NCI-H2081 treated with DMSO at 0.1 percent for 48 hours (cell line): ENCODE measurements around the gene CFAP100.

Source experiments
- DNase-seq: peaks from one replicate; lab custom pipeline; 2025; lab: John Stamatoyannopoulos, UW

Gene CFAP100

GRCh38 chr3:126402178-126402577 lies 7.5 kb downstream of the CFAP100 start:
- DNase-seq, result no peak

- no peak for DNase-seq
These were observed 8.1 kb downstream of the CFAP100 start for GRCh38 chr3:126402666-126403302.

DNA sequence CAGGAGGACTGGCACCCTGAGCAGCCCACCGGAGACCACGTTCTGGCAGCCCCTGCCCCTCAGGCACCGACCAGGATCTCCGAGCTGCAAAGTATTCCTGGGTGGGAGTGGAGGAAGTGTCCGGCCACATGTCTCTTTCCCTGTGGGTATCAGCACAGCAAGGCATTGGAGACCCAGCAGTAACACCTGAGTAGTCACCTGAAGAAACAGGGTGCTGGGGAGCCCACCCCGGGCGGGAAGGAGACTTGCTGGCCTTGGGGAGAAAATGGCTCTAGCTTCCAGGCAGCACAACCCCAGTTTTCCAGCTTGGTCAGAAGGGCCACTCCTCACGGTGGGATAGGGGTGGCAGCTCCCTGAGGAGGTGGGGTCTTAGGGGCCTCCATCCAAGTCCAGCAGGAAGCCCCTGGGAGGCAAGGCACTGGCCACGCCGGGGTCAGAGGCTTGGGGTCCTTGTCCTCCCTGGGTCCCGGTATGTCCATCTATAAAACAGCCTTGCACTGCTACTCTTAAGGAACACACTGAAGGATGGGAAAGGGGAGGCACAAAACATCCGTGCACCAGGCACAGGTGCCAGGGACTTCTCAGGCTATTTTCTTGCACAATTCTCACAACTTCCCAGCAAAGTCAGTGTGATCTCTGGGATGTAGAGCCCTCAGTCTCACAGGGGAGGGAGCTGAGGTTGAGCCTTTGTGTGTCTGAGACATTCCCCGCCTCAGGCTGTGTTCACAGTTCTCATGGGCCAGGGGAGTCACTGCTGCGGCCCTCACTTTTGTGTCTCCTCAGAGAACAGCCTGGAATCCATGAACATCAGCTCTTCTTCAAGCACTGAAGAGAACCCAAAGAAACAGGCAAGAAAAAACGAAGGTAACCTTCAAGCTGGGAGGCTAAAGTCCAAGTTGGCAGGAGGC lies 11.9 kb downstream of the CFAP100 start:
- no peak for DNase-seq

GRCh38 chr3:126407412-126408044 lies 12.8 kb downstream of the CFAP100 start:
- no peak for DNase-seq

- DNase-seq, result no peak
These were observed 13.4 kb downstream of the CFAP100 start for GRCh38 chr3:126408099-126408498.

DNA sequence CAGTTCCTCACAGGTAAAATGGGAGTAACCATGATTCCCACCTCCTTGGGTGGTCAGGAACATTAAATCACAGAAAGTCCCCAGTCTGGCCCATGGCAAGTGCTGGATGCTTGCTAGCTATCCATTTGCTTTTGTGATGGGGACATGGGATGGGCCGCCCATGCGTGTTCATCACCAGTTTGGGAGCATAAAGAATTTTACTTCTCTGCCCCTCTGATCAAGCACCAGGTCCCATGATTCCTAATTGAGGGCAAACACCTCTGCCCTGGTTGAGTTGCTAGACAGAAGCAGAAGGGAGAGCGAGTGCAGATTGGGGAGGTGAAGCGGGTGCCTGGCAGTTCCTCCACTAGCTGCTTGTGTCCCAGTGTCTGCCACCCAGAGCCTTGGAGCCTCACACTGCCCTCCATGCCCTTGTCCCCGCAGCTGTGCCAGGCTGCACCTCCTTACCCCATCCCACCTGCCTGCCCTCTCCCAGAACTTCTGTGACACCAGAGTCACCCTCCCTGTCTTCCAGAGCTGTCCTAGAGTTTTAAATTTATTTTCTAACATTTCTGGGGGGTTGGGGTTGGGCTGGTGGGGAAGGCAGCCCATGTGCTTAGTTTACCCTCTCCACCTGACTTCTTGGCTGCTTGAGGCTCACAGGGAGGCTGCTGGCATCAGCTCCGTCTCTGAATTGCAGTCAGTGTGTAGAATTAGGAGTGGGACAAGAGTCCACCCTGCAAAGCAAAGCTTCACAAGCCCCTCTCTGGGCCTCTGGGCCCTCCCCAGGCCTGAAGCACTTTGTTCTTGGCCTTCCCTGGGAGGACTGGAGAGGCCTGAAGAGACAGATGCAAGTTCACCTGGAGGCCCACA lies 18.4 kb downstream of the CFAP100 start:
- no peak for DNase-seq

DNA sequence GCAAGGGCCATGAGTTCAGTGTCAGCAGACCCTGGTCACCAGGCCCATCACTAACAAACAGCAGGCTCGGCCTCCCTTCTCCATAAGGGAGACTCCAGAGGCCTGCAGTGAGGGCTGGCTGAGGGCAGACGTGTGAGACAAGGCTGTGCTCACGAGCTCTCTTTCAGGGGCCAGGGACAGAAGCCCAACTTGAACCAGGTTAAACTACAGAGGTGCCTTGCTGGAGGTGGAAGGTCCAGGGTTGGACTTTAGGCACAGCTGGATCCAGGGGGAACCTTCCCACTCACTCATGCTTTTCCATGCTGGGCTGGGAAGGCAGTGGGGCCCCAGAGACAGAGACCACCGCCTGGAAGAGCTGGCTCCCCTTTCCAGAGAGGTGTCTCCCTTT lies 19.0 kb downstream of the CFAP100 start:
- DNase-seq, result no peak

GRCh38 chr3:126414406-126414805 lies 19.7 kb downstream of the CFAP100 start:
- DNase-seq, result no peak

DNA sequence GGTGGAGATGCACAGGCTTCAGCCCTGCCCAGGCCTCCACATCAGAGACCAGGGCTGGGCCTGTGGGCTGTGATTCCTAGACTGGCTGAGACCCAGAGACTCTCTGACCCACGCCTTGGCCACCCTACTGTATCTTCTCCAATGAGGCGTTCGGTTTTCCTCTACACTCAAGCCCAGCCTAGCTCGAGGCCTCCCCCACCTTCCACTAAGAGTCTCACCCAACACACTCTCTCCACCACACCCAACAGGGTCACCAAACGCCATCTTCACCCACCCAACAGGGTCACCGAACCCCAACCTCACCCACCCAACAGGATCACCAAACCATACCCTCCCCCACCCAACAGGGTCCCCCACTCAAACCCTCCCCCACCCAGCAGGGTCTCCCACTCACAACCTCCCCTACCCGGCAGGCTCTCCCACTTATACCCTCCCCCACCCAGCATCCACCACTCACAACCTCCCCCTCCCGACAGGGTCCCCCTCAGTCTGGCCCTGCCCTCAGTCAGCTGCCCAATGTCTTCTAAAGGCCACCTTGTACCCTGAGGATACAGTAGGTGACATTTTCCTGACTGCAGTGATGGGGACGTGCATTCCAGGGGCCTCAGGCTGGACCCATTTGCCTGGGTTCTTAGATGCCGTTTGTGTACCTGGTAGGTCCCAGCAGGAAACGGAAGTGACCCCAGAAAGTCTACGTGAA lies 20.4 kb downstream of the CFAP100 start:
- DNase-seq, result no peak

DNA sequence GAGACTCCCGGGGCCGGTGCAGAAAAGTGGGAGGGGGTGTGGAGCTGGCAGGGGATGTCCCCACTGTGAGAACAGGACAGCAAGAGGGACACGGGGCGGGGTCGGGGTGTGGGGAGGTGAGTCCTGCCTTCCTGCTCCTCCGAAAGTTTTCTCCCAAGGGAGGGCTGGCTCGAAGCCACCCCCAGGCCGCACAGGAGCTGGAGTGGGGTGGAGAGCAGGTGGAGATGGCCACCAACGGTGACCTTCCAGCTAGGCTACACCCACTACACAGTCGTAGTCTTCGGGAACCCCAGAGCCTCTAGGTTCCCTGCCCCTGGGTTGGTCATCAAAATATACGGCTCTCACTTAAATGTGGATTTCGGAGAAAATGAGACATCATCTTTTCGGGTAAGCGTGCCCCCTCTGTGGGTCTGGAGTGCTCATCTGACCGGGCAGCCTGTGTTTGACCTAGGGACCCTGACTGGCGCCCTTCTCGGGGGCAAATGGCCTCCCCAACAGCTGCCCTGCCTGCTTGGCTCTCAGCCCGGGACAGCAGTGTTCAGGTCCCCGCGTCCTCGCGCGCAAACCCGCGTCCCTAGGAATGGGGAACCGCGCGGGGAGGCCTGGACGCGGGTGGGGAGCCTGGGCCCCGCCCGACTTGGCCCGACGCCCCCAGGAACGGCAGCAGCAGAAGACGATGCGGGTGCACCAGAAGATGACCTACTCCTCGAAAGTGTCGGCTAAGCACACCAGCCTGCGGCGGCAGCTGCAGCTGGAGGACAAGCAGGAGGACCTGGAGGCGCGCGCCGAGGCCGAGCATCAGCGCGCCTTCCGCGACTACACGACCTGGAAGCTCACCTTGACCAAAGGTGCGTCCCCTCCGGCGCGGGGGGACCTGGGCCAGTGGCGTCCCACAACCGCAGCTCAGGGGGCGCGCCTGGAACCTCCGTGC lies 21.2 kb downstream of the CFAP100 start:
- DNase-seq, result no peak

DNA sequence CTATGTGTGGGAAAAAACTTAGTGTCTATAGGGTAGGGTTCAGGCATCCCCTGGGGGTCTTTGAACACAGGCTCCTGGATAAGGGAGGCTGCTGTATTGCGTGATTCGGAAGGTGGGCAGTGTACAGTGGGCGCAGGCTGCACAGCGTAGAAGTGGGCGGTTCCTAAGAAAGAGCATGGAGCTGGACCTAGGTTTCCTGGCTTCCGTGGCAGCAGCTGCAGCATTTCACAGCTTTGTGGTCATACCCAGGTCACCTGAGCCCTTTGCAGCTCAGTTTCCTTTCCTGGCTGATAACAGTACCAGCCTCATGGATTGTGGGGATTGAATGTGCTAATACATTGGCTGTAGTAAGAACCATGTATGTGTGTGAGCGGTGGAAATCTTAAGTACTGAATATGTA lies 22.2 kb downstream of the CFAP100 start:
- DNase-seq, result no peak

- DNase-seq, result no peak
These were observed 22.8 kb downstream of the CFAP100 start for GRCh38 chr3:126417515-126417914.

DNA sequence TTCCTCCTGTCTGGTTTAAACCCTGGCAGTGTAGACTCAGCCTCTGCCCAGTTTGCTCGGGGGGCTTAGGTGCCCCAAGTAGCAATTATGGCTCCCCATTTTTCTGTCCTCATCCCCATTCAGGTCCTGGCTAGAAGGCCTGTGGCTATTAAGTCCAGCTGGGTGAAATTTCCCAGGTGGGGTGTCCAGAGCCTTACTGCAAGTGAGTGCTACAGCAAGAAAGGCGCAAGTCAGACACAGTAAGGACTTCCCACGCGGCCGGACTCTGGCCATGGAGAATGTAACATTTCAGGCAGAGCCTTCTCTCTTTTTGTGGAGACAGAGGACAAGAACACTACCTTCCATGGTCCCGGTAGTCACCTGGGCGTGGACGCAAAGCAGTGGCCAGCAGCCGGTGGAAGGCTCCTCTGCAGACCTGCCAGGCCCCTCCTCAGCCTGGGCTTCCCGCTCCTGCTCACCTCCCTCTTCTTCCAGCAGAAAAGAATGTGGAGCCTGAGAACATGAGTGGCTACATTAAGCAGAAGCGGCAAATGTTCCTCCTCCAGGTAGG lies 23.3 kb downstream of the CFAP100 start:
- no peak for DNase-seq

DNA sequence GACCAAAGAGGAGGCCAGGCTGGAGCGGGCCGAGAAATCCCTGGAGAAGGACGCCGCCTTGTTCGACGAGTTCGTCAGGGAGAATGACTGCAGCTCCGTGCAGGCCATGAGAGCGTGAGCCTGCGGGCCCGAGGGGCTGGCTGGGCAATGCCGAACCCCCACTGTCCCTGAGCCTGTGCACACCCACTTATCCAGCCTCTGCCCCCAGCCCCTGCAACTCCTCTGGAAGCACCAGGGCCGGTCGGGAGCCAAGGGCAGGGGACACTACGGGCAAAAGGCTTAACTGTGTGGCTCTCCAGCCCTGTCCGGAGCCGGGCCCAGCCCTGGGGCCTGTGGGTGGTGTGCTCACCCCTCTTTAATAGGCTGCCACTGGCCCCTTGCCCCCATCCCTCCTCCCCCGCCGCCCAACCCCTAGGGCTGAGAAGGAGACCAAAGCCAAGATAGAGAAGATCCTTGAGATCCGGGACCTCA lies 24.0 kb downstream of the CFAP100 start:
- DNase-seq, result no peak

GRCh38 chr3:126419151-126419703 lies 24.5 kb downstream of the CFAP100 start:
- no peak for DNase-seq

GRCh38 chr3:126419886-126420786 lies 25.4 kb downstream of the CFAP100 start:
- DNase-seq, result no peak

DNA sequence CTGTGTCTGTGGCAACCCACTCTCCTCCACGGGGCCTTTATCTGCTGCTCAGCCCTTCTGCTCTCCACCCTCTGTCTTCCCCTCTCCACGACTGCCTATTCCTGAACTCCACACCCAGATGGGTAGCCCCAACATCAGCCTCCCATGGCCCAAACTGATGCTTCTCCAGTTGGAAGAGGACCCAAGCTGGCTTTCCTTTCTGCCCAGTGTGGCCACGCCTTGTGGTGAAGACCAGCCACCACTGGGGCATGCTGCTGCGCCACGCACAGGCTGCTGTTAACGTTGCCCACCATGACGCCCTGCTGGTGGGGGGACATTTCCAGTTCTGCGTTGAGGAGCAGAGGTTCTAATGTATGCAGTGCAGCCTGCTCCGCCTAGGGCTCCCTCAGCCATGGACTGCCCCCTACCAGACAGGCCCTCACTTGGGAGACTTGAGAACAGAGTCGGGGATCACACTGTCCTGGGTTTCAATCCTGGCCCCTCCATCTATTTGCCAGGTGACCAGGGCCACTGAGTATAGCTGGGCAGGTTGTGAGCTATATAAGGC lies 26.9 kb downstream of the CFAP100 start:
- DNase-seq, result no peak

- DNase-seq, result no peak
These were observed 27.4 kb downstream of the CFAP100 start for GRCh38 chr3:126422121-126422520.
